KBM-7 (cell line): Measurements from ENCODE around the gene CMSS1.
"Not testable (repeated sequence)": the region's sequence is repeated elsewhere in the genome, so short reads cannot be mapped to it uniquely, and the experiment has no call there.

Experiments used
- DNase-seq: peaks from one replicate; pipeline ENCODE4 v3.0.0-alpha.2; 2015
- in situ Hi-C: fragments of 300-500 bp; cut with MboI; formaldehyde crosslinking; loops from 2 replicates; pipeline ENCODE4 v1.14.3; 2020; ENCODE audit warnings: low sequenced_read_pairs, low pct_unique_long_range_greater_than_20kb, mixed read lengths

Gene CMSS1

GRCh38 chr3:99809565-99809964 is 8.1 kb upstream of the CMSS1 start:
- in situ Hi-C loops = no loop called here
- no peak for DNase-seq

GRCh38 chr3:99810403-99810802 is 7.3 kb upstream of the CMSS1 start:
- no peak for DNase-seq
- in situ Hi-C loops = no loop called here

GRCh38 chr3:99817047-99817436 is 620 bp upstream of the CMSS1 start:
- in situ Hi-C loops = no loop called here
- no peak for DNase-seq

- in situ Hi-C loops = no loop called here
- no peak for DNase-seq
Observed at GRCh38 chr3:99818818-99819217, 1.2 kb downstream of the CMSS1 start.

- in situ Hi-C loops = no loop called here
- no peak for DNase-seq
Observed at GRCh38 chr3:99823723-99824711, 6.4 kb downstream of the CMSS1 start.

- in situ Hi-C loops = no loop called here
- peak; percentile 25 for DNase-seq
Observed at GRCh38 chr3:99825004-99825640, 7.5 kb downstream of the CMSS1 start.

- no peak for DNase-seq
- in situ Hi-C loops = loop anchor here (10.0 kb wide), 1 partner anchor 425 kb away; no protein-coding TSS in a partner anchor
Observed at GRCh38 chr3:99829844-99830243, 12.2 kb downstream of the CMSS1 start.

GRCh38 chr3:99833617-99834205 is 16.0 kb downstream of the CMSS1 start:
- in situ Hi-C loops = loop anchor here (10.0 kb wide), 1 partner anchor 421 kb away; no protein-coding TSS in a partner anchor
- no peak for DNase-seq

- in situ Hi-C loops = loop anchor here (10.0 kb wide), 1 partner anchor 420 kb away; no protein-coding TSS in a partner anchor
- DNase-seq = no peak
Observed at GRCh38 chr3:99834211-99834957, 16.7 kb downstream of the CMSS1 start.

GRCh38 chr3:99836681-99837080 is 19.0 kb downstream of the CMSS1 start:
- DNase-seq = no peak
- in situ Hi-C loops = loop anchor here (10.0 kb wide), 1 partner anchor 418 kb away; no protein-coding TSS in a partner anchor

GRCh38 chr3:99837715-99838114 is 20.1 kb downstream of the CMSS1 start:
- no peak for DNase-seq
- in situ Hi-C loops = loop anchor here (10.0 kb wide), 1 partner anchor 417 kb away; no protein-coding TSS in a partner anchor

- in situ Hi-C loops = loop anchor here (10.0 kb wide), 1 partner anchor 416 kb away; no protein-coding TSS in a partner anchor
- no peak for DNase-seq
Observed at GRCh38 chr3:99838755-99839154, 21.1 kb downstream of the CMSS1 start.

- in situ Hi-C loops = loop anchor here (10.0 kb wide), 1 partner anchor 415 kb away; no protein-coding TSS in a partner anchor
Observed at GRCh38 chr3:99839613-99840012, 22.0 kb downstream of the CMSS1 start.

GRCh38 chr3:99841949-99842348 is 24.3 kb downstream of the CMSS1 start:
- DNase-seq, in situ Hi-C loops: not testable (repeated sequence)

More at GRCh38 chr3:99839613-99840012, 22.0 kb downstream of the CMSS1 start:
- no peak for DNase-seq

- in situ Hi-C loops = no loop called here
- DNase-seq = peak; percentile 49
Observed at GRCh38 chr3:99842826-99843589, 25.3 kb downstream of the CMSS1 start.

GRCh38 chr3:99843590-99844258 is 26.1 kb downstream of the CMSS1 start:
- in situ Hi-C loops = no loop called here
- no peak for DNase-seq

GRCh38 chr3:99845331-99845730 is 27.7 kb downstream of the CMSS1 start:
- in situ Hi-C loops = no loop called here

GRCh38 chr3:99845999-99846398 is 28.3 kb downstream of the CMSS1 start:
- DNase-seq = no peak
- in situ Hi-C loops = no loop called here

More at GRCh38 chr3:99845331-99845730, 27.7 kb downstream of the CMSS1 start:
- DNase-seq = peak; percentile 83
